Measurements from ENCODE around the gene EFCAB6.

The EFCAB6 gene

GRCh38 chr22:43520632-43521039 is 291.5 kb downstream of the EFCAB6 start:
- DNase-seq = no peak

DNA sequence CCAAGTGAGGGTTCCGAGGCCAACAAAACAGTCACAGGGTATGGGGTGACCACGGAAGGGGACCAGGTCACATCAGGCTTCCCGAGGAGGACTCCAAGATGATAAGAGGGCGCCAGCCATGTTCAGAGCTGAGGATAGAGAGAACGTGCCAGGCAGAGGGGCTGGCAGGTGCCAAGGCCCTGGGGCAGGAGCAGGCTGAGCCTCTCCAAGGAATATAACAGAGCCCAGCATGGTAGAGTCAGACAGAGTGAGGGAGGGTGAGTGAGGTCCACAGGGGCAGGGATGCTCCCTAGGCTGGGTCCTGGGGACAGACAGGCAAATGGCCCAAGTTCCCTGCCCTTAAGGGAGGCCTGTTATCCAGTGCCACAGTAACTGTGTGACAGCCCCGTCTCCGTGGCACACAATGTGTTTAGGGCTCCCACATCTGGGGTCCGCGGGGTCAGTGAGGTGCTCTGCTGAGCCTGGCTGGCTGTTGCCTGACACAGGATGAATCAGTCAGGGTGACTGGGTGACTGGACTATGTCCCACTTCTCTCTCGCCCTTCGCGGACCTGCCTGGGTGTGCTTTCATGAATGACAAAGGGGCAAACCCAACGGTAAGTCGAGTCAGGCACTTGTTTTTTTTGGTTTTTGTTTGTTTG is 295.0 kb downstream of the EFCAB6 start:
- DNase-seq = no peak

DNA sequence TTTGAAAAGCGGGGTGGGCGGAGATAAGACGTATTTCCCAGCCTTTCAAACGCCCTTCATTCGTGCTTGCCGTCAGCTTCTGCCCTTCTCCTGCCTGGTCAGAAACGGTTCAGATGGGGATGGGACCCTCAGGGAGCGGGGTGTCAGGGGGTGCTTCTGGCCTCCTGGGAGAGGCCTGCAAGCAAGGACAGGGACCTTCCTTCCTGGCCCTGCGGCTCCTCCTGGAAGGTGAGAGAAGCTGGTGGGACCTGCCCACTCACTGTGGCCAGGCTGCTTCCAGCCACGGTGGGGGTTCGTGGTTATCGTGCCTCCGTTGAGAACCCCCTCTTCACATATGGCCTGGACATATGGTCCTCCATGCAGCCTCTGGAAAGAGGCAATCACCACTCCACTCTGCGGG is 295.7 kb downstream of the EFCAB6 start:
- DNase-seq = no peak

- DNase-seq = no peak
Measured at GRCh38 chr22:43515902-43516301, 296.2 kb downstream of the EFCAB6 start.

- no peak for DNase-seq
Measured at GRCh38 chr22:43515411-43515810, 296.7 kb downstream of the EFCAB6 start.

DNA sequence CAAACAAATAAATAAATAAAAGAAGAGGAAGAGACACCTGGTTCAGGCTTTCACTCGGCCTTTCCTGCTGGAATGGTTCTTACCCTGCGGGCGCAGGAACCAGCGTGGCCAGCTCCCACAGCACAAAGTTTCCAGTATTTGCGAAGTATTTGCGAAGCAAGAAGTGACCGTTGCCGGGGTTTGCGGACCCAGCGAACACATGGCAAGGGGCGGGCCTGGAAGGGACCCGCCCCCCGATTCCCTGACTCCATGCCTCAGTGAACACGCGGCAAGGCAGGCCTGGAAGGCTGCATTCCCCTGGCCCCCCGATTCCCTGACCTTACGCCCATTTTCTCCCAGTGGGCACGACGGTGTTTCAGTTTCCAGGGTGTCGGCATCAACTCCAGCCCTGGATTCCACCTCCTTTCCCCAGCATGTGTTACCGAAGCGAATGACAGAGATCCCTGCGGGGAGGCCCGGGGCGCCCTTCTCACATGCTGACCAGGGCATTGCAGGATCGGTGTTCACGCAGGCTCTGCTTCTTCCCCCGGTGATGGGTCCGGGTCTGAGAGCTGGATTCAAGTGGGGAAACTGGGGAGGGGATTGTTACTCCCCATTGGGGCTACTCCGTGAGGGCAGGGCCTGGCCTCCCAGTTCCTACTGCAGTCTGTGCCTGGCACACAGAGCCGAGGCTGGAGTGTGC is 297.5 kb downstream of the EFCAB6 start:
- DNase-seq = no peak

- no peak for DNase-seq
Measured at GRCh38 chr22:43512279-43512678, 299.8 kb downstream of the EFCAB6 start.

DNA sequence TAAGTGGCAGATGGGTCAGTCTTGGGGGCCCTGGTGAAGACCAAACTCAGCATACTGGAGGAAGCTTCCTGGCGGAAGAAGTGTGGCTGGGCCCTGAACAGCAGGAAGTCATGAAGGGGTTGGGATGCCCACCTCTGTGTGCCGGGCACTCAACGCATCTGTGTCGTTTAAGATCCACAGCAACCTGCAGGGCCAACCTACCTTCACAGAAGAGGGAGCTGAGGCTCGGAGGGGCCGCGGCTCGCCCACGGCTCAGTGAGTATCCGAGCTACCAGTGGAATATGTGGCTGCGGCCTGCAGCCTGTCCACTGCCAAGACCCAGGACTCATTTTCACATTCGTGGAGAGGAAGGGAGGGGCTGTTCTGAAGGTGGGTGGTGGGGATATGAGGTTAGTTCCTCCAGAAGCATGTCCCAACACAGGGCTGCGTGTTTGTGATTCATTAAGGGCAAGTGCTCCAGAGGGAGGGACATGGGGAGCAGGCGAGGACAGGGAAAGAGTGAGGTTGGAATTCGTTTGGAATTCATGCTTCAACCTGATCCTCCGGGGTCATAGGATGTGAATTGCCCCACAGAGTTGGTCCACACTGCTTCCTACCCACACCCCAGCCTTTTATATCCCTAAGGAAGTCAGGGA is 300.7 kb downstream of the EFCAB6 start:
- no peak for DNase-seq

DNA sequence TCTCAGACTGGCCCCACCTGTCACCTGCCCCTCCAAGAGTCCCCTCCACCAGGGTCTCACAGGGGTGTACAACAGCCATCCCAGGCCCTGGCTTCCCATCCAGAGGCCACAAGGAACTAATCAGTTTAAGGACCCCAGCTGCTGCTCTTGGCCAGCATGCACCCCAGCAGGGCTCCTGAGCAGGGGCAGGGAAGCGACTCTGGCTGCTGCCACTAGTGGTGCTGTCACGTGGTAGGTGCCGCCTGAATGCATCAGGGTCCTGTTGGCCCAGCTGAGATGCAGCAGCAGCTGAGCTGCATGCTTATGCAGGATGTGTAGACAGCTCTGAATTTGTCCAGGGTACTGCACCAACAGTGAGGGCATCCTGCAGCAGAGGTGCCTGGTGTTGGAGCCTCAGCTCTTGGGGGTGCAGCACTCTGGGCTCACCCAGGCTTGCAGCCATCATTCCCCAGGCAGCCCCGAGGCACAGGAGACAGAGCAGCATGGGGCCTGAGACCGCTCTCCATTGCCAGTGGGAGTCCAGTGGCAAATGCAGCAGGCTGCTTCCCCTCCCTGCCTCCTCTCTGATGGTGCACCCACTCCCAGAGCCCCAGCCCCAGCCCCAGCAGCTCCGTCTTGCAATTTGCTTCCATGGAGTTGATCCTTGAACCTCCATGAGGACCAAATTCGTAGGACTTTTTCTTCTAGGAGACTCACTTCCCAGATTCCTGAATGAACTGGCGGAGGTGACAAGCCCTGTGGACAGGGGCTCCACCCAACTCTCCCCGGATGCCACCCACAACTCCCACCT is 301.6 kb downstream of the EFCAB6 start:
- DNase-seq = no peak

GRCh38 chr22:43509337-43509736 is 302.8 kb downstream of the EFCAB6 start:
- DNase-seq = no peak

DNA sequence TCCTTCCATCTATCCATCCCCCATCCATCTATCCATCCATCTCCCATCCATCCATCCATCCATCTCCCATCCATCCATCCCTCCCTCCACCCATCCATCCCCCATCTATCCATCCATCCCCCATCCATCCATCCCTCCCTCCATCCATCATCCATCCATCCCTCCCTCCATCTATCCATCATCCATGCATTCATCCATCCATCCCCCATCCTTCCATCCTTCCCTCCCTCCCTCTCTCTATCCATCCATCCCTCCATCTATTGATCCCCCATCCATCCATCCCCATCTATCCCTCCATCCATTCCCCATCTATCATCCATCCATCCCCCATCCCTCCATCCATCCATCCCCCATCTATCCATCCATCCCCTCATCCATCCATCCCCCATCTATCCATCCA is 303.6 kb downstream of the EFCAB6 start:
- DNase-seq = no peak

DNA sequence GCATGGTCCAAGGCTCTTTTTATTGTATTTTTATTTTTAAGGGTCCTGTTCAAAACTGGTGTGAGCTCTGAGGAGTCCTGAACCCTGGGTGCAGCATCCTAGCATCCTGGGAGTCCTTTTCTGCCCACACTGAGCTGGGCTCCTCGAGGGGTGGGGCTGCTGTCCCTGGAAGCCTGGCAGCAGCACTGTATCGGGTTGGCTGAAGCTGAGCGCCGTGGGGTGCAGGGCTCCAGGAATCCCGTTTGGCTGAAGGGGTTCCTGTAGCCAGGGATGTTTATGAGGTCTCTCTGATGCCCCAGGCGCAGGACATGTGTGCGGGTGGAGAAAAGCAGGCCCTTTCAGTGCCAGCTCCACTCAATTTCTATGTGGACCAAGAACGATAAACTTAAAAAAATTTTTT is 304.9 kb downstream of the EFCAB6 start:
- no peak for DNase-seq

GRCh38 chr22:43506487-43506886 is 305.6 kb downstream of the EFCAB6 start:
- DNase-seq = no peak

DNA sequence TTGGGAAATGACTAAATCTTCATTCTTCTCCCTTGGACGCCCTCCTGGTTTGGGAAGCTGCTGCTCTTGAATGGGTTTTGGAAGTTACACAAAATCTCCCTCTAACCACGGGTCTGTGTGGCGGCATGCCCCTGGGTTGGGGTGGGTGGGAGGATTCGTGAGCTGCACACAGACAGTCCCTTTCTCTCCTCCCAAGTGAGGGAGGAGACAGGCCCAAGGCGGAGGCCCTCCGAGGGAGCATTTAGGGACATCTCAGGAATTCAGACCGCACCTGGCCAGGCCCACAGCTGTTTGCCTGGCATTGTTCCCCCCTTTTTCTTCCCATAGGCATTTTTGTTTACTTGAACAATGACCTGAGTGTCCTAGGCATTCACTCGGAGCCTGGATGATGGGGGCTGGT is 306.2 kb downstream of the EFCAB6 start:
- DNase-seq = no peak

- DNase-seq = no peak
Measured at GRCh38 chr22:43505423-43505822, 306.7 kb downstream of the EFCAB6 start.

DNA sequence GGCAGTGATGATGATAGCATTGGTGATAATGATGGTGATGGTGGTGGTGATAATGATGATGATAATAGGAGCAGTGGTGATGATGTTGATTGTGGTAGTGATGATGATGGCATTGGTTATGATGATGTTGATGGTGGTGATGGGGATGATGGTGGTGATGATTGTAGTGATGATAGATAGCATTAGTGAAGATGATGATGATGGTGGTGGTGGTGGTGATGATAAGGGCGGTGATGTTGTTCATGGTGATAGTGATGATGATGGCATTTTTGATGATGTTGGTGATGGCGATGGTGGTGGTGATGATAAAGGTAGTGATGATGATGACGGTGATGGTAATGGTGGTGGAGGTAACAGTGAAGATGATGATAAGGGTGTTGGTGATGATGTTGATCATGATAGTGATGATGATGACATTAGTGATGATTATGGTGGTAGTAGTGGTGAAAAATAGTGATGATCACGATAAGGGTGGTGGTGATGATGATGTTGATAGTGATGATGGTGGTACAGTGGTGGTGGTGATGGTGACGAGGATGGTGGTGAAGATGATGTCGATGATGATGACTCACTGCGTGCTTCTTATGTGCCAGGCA is 307.3 kb downstream of the EFCAB6 start:
- no peak for DNase-seq

GRCh38 chr22:43504068-43504467 is 308.0 kb downstream of the EFCAB6 start:
- DNase-seq = no peak

DNA sequence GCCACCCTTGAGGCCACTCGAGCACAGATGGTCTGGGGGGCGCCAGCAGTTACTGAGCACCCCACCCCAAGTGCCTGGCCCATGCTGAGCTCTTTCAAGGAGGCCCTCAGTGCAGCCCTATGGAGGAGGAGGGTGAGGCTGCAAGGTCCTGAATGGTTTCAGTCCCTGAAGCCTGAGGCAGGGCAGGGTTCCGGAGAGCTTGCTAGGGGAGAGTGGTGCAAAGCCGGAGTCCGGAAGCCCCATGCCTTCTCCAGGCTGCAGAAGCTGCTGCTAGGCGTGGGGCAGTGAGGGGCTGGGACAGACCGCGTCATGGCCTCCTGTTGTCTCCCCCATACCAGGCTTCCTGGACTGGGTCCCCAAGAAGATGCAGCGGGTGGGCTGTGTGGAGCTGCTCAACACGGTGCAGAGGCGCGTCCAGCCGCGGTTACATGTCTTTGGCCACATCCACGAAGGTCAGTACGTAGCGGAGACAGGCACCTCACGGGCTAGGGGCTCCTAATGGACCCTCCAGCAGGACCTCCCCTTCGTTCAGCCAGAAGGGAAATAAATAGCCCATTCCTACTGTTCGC is 309.7 kb downstream of the EFCAB6 start:
- no peak for DNase-seq

GRCh38 chr22:43501878-43502277 is 310.2 kb downstream of the EFCAB6 start:
- no peak for DNase-seq

DNA sequence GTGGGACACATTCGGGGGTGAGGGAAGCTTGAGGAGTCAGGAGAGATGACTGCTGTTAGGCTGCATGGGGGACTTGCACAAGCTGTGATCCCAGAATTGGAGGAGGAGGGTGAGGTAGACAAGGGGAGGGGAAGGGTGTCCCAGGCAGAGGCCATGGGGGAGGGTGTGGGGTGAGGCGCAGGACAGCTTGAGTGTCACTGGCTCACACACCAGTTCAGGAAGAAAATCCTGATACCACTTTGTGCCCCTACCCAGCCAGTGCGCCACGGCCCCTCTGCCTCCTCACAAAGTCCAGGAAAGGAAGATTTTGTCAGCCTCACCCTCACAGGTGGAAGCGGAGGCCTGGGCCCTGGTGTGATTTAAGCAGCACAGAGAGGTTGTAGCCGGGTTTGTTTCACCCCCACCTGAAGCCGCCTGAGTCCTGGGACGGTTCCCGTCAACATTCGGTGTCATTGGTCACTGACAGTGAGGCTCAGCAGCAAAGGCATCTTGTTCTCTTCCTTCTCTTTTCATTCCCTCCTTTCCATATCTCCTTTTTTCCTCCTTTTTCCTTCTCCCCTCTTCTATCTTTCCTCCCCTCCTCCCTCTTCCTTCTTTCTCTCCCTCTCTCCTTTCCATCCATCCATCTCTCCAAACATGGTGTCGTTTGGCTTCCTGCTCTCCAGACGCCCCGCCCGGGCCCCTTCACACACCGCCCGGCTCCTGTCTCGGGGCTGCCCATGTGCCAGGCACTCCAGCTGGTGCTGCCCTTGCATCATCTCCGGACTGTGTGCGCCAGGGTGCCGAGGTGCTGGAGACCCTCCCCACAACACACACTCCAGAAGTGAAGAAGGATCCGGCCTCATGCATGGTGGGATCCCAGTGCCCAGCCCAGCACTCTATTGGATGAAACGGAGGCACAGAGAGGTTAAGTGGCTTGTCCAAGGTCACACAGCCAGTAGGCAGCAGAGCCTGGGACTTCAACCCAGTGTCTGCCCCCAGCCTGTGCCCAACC is 311.0 kb downstream of the EFCAB6 start:
- no peak for DNase-seq

GRCh38 chr22:43498856-43499253 is 313.2 kb downstream of the EFCAB6 start:
- DNase-seq = no peak
